Measurements from ENCODE around the gene PLA2G2C.

PLA2G2C gene

DNA sequence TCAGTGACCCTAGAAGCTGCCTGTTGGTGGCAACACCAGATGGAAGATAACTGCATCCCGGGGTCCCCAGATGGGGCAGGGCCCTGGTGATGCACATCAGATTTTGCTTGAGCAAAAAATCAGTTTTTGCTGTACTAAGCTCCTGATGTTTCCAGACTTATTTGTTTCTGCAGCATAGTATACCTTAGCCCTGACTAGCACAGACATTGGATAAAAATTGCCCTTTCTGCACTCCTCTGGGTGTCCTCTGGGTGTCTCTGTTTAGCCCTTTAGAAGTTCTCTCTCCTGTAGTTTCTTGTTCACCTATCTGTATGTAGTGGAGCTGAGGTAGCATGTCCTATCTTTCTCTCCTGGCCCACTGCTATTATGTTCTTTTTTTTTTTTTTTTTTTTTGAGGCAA lies 30.3 kb upstream of the PLA2G2C start:
- DNase-seq: peak; percentile 7 to 12
- TF ChIP-seq GATA1 (IDR thresholded peaks at IDR 0.05; ENCODE audit: low read depth, low read length) (no peak), POLR2A (IDR thresholded peaks at IDR 0.05; ENCODE audit: low read length) (no peak)

DNA sequence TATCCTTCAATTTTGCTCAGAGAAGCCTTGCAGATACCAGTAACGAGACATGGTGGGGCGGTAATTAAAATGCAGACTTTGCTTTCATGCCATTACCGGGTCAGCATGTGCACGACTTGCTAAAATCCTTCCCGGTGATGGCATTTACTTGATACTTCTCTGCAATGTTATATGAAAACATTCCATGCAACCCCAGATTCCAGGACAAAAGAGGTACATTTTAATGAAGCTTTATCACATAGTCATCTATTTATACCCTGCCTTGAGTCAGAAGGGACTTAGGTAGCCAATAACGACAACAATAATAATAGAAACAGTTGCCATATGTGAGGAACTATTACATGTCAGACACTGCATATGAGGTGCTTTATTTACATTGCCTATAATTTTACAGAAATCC lies 29.4 kb upstream of the PLA2G2C start:
- DNase-seq: no peak
- TF ChIP-seq POLR2A (IDR thresholded peaks at IDR 0.05; ENCODE audit: low read length) (no peak), GATA1 (IDR thresholded peaks at IDR 0.05; ENCODE audit: low read depth, low read length) (no peak)

DNA sequence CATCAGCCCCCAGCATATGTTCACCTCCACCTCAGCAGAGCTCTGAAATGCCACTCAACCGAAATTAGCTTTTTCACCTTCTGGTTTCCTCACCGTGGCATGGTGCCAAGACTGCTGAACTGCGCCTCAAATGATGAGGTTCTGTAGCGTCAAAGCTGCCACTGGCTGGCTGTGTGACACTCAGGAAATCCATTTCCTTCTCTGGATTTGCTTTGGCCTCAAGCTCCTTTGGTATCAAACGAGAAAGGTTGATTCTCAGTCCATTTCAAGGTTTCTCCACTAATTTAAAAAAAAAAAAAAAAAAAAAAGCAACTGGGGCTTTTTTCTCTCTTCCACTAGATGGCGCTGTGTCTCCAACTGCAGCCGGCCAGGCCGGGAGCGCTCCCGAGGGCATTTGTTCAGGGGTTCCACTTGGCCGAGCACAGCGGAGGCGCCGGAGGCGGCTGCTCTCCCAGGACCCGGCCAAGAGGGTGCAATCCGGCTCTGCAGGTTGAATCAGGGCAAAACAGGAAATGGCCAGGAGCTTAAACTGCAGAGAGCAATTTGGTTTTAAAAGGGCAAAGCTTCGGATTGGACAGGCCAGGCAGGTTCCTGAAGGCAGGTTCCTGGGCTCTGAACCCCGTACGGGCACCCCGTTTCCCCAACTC lies 26.5 kb upstream of the PLA2G2C start:
- TF ChIP-seq GATA1 (IDR thresholded peaks at IDR 0.05; ENCODE audit: low read depth, low read length) (no peak), POLR2A (IDR thresholded peaks at IDR 0.05; ENCODE audit: low read length) (no peak)
- peak; percentile 73 to 80 for DNase-seq

DNA sequence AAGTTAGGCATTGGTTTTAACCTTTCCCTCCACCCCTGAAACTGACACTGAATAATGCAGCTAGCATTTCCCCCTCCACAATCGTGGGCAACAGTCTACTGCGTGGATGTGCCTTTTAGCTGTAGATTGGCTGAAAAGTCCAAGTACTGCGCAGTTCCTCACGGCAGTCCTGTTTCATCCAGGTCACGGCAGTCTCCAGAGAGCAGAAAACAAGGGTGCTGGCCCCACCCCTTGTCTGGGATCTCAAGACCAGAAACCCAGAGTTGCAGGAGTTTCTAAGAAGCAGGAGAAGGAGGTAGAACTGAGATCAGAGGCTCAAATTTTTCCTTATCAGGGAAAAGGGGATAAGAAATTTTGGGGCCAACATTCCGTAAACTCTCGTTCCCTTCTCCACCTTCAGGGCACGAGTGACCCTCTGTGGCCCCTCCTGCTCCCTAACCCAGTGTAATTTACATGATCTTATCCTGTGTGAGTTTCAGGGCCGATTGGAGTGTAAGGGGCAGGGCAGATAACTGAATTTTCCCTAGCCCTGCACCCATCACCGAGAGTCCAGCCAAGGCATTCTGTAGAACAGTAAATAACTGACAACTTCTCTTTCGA lies 25.9 kb upstream of the PLA2G2C start:
- peak in 1 of 2 experiments; percentile 41 for DNase-seq
- TF ChIP-seq GATA1 (IDR thresholded peaks at IDR 0.05; ENCODE audit: low read depth, low read length) (no peak), POLR2A (IDR thresholded peaks at IDR 0.05; ENCODE audit: low read length) (no peak)

- TF ChIP-seq GATA1 (IDR thresholded peaks at IDR 0.05; ENCODE audit: low read depth, low read length) (no peak), POLR2A (IDR thresholded peaks at IDR 0.05; ENCODE audit: low read length) (no peak)
- no peak for DNase-seq
Measured at GRCh38 chr1:20211511-20211931, 25.2 kb upstream of the PLA2G2C start.

DNA sequence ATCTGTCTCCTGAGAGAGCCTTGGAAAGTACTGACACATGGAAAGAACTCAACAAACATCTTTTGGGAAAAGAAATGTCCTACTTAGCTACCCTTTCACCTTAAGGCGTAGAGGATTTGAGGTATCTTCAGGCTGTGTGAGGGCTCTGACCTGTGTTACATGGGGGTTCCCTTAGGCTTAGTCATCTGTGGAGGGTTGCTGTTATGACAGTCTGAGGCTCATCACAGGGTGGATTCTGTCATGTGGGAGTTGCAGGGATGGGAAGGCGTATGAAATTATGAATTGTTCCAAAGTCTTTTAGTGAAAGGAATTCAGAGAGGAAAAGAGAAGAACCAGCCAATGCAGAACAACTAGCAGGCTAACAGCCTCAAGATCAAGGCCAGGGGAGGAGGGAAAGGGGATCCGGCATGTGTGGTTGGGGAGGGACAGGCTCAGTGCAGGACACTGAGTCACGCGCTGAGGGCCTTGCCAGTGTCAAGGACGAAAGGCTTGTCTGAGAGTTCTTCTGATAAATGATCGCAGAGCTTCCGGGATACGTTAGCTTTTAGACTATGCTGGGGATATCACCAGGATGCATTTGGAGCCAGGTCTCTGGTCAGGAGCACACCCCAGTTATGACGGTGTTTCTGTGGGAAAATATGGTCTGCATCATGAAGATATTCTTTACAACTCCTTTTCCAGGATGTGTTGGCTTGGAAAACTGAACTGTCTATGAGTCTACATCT lies 24.6 kb upstream of the PLA2G2C start:
- DNase-seq: no peak
- TF ChIP-seq GATA1 (IDR thresholded peaks at IDR 0.05; ENCODE audit: low read depth, low read length): no peak
- TF ChIP-seq POLR2A (IDR thresholded peaks at IDR 0.05; ENCODE audit: low read length): no peak

DNA sequence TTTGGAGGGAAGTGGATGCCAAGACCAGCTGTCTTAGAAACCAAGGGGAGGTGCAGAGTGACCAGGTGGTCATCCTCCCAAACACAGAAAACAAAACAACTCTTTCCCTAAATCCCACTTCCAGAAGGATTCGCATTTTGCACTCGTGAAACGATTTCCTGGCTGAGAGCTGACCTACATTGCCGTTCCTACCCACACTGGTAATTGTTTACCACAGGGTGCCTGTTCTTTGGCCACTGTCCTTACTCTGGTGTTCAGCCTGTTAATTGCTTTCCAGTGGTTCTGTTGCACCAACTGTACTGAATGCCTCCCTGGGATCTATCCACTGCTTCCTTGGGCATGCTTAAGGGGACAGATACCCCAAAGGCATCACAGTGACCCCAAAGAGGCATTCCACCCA lies 23.2 kb upstream of the PLA2G2C start:
- TF ChIP-seq POLR2A (IDR thresholded peaks at IDR 0.05; ENCODE audit: low read length) (no peak), GATA1 (IDR thresholded peaks at IDR 0.05; ENCODE audit: low read depth, low read length) (no peak)
- no peak for DNase-seq

DNA sequence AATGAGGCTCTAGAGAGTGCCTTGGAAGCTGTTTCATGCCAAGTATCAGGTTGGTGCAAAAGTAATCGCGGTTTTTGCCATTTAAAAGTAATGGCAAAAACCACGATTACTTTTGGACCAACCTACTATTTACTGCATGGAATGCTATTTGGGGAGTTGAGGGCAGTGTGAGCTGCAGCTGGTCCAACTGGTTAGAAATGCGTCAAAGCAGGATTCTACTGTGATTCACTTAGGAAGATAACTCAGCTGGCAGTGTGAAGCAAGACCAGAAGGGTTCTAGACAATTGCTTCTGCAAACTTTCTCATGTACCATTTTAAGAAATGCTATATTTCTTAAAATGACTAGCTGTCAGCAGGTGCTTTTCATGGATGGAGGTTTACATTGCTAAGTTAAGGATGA lies 21.2 kb upstream of the PLA2G2C start:
- no peak for DNase-seq

GRCh38 chr1:20202166-20202565 lies 15.8 kb upstream of the PLA2G2C start:
- TF ChIP-seq POLR2A (IDR thresholded peaks at IDR 0.05; ENCODE audit: low read length) (no peak), GATA1 (IDR thresholded peaks at IDR 0.05; ENCODE audit: low read depth, low read length) (no peak)

More for the DNA sequence above, 21.2 kb upstream of the PLA2G2C start:
- TF ChIP-seq POLR2A (IDR thresholded peaks at IDR 0.05; ENCODE audit: low read length): no peak
- no peak for TF ChIP-seq GATA1 (IDR thresholded peaks at IDR 0.05; ENCODE audit: low read depth, low read length)

GRCh38 chr1:20200966-20201365 lies 14.6 kb upstream of the PLA2G2C start:
- no peak for DNase-seq
- TF ChIP-seq GATA1 (IDR thresholded peaks at IDR 0.05; ENCODE audit: low read depth, low read length) (no peak), POLR2A (IDR thresholded peaks at IDR 0.05; ENCODE audit: low read length) (no peak)

More at GRCh38 chr1:20202166-20202565, 15.8 kb upstream of the PLA2G2C start:
- DNase-seq: no peak

GRCh38 chr1:20199840-20200239 lies 13.5 kb upstream of the PLA2G2C start:
- DNase-seq: no peak
- TF ChIP-seq POLR2A (IDR thresholded peaks at IDR 0.05; ENCODE audit: low read length) (no peak), GATA1 (IDR thresholded peaks at IDR 0.05; ENCODE audit: low read depth, low read length) (no peak)

- peak; percentile 64 to 88 for DNase-seq
- TF ChIP-seq GATA1 (IDR thresholded peaks at IDR 0.05; ENCODE audit: low read depth, low read length) (no peak), POLR2A (IDR thresholded peaks at IDR 0.05; ENCODE audit: low read length) (peak; percentile 18)
Measured at GRCh38 chr1:20199403-20199802, 13.1 kb upstream of the PLA2G2C start.

GRCh38 chr1:20198918-20199317 lies 12.6 kb upstream of the PLA2G2C start:
- peak; percentile 64 to 91 for DNase-seq
- TF ChIP-seq POLR2A (IDR thresholded peaks at IDR 0.05; ENCODE audit: low read length) (no peak), GATA1 (IDR thresholded peaks at IDR 0.05; ENCODE audit: low read depth, low read length) (peak; percentile 49)

GRCh38 chr1:20198296-20198695 lies 12.0 kb upstream of the PLA2G2C start:
- DNase-seq: no peak
- TF ChIP-seq GATA1 (IDR thresholded peaks at IDR 0.05; ENCODE audit: low read depth, low read length) (no peak), POLR2A (IDR thresholded peaks at IDR 0.05; ENCODE audit: low read length) (no peak)
